ENCODE measurements around the gene SLC26A1. TPM values are rescaled to one million over a fixed set of nuclear protein-coding genes. Genes with fewer than 3 reads are reported as not detected.

The SLC26A1 gene
- total RNA-seq, 1 experiment from 2014 or later: 0.85 TPM

DNA sequence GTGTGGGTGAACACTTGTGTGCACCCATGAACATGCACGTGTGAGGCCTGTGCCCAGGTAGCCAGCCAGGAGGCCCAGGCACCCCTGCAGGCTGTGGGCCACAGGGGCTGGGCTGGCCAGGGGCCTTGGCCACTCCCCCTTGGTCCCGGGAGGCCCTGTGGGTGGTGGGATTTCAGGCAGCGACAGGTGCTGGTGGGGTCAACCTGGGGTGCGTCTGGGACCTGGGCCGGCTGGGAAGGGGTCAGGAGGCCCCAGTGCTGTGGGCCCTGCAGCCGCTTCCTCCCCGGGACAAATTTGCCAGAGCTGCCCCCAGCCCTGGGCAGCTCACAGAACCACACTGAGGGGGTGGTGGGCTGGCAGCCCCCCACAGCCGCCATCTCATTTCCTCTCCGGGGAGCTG, 26.1 kb upstream of the SLC26A1 start:
- ATAC-seq (no peak), DNase-seq (ENCODE audit: low spot score) (no peak)
- TF ChIP-seq ZNF423 (CRISPR knock-in tag; IDR thresholded peaks at IDR 0.05) (0 out of 2 replicates have a peak, but pooled peaks have one; percentile 8), ZNF425 (CRISPR knock-in tag; conservative IDR thresholded peaks at IDR 0.05) (no peak), NFYB (CRISPR knock-in tag; conservative IDR thresholded peaks at IDR 0.05; ENCODE audit: low read depth) (no peak), ZNF232 (CRISPR knock-in tag; IDR thresholded peaks at IDR 0.05) (no peak)
- CTCF ChIA-PET: interaction anchor here (1.3 kb wide), 1 partner anchor 9 kb away, joined by 3 read pairs; the partner anchor contains the start of gene FGFRL1
- Mint-ChIP-seq H3K36me3 (no peaks in the 10 kb centered on the region), H3K4me1 (no peaks in the 10 kb centered on the region), H3K4me3 (no peak overlapping the region), H3K9me3 (no peaks in the 10 kb centered on the region), H3K27ac (no peak overlapping the region), H3K27me3 (ENCODE audit: low read depth) (no peaks in the 10 kb centered on the region)
- POLR2A ChIA-PET: no interaction called here

GRCh38 chr4:1018147-1019020, 25.2 kb upstream of the SLC26A1 start:
- H3K27ac Mint-ChIP-seq: no peak overlapping the region
- H3K9me3 Mint-ChIP-seq: no peaks in the 10 kb centered on the region
- ATAC-seq: 0 out of 2 replicates have a peak, but pooled peaks have one; percentile 6
- H3K27me3 Mint-ChIP-seq (ENCODE audit: low read depth): no peaks in the 10 kb centered on the region; the same call in 1 of the 2 replicates
- H3K36me3 Mint-ChIP-seq: no peaks in the 10 kb centered on the region
- ChIA-PET CTCF (no interaction called here), POLR2A (no interaction called here)
- H3K4me3 Mint-ChIP-seq: no peak overlapping the region
- no peaks in the 10 kb centered on the region for H3K4me1 Mint-ChIP-seq
- TF ChIP-seq ZNF423 (CRISPR knock-in tag; IDR thresholded peaks at IDR 0.05) (peak; percentile 49; the same call in 1 of the 2 replicates), ERG (CRISPR knock-in tag; IDR thresholded peaks at IDR 0.05) (no peak)
- TF ChIP-seq, protein P1, sequence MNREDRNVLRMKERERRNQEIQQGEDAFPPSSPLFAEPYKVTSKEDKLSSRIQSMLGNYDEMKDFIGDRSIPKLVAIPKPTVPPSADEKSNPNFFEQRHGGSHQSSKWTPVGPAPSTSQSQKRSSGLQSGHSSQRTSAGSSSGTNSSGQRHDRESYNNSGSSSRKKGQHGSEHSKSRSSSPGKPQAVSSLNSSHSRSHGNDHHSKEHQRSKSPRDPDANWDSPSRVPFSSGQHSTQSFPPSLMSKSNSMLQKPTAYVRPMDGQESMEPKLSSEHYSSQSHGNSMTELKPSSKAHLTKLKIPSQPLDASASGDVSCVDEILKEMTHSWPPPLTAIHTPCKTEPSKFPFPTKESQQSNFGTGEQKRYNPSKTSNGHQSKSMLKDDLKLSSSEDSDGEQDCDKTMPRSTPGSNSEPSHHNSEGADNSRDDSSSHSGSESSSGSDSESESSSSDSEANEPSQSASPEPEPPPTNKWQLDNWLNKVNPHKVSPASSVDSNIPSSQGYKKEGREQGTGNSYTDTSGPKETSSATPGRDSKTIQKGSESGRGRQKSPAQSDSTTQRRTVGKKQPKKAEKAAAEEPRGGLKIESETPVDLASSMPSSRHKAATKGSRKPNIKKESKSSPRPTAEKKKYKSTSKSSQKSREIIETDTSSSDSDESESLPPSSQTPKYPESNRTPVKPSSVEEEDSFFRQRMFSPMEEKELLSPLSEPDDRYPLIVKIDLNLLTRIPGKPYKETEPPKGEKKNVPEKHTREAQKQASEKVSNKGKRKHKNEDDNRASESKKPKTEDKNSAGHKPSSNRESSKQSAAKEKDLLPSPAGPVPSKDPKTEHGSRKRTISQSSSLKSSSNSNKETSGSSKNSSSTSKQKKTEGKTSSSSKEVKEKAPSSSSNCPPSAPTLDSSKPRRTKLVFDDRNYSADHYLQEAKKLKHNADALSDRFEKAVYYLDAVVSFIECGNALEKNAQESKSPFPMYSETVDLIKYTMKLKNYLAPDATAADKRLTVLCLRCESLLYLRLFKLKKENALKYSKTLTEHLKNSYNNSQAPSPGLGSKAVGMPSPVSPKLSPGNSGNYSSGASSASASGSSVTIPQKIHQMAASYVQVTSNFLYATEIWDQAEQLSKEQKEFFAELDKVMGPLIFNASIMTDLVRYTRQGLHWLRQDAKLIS (CRISPR knock-in tag; IDR thresholded peaks at IDR 0.05; ENCODE audit: borderline replicate concordance): no peak
- DNase-seq (ENCODE audit: low spot score): no peak

DNA sequence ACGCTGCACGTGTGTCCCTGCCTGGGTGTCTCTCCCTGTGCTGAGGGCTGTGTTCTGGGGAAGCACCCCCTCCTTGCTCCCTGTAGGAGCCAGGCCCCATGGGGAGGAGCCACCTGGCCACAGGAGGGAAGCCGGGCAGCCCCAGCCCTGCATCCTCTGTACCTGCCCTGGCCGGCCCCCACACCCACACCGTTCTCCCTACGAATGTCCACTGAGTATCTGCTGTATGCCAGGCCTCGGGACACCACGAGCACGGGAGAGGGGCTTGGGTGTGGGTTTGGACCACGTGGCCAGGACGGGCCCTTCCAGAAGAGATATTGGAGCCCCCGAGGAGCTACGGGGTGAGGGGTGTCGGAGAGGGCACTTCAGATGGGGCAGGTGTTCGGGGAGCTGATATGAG, 24.5 kb upstream of the SLC26A1 start:
- H3K27ac Mint-ChIP-seq: no peak overlapping the region
- no peaks in the 10 kb centered on the region for H3K9me3 Mint-ChIP-seq
- H3K36me3 Mint-ChIP-seq: no peaks in the 10 kb centered on the region
- DNase-seq (ENCODE audit: low spot score) (no peak), ATAC-seq (no peak)
- H3K4me3 Mint-ChIP-seq: no peak overlapping the region
- CTCF ChIA-PET: no interaction called here
- H3K4me1 Mint-ChIP-seq: no peaks in the 10 kb centered on the region
- no peaks in the 10 kb centered on the region; the same call in 1 of the 2 replicates for H3K27me3 Mint-ChIP-seq (ENCODE audit: low read depth)
- POLR2A ChIA-PET: interaction anchor here (0.6 kb wide), 1 partner anchor 1535 kb away, joined by 3 read pairs; no protein-coding TSS in a partner anchor
- no peak for TF ChIP-seq ZNF671 (CRISPR knock-in tag; IDR thresholded peaks at IDR 0.05)
- no peak for TF ChIP-seq GRHL2 (CRISPR knock-in tag; IDR thresholded peaks at IDR 0.05; ENCODE audit: insufficient replicate concordance, severe bottlenecking)
- no peak for TF ChIP-seq ZNF416 (CRISPR knock-in tag; IDR thresholded peaks at IDR 0.05)
- TF ChIP-seq CTCF (IDR thresholded peaks at IDR 0.05): no peak
- TF ChIP-seq CREM (CRISPR knock-in tag; IDR thresholded peaks at IDR 0.05): no peak
- no peak for TF ChIP-seq ATF3 (CRISPR knock-in tag; conservative IDR thresholded peaks at IDR 0.05)
- TF ChIP-seq GTF2I (CRISPR knock-in tag; conservative IDR thresholded peaks at IDR 0.05): no peak
- TF ChIP-seq, protein P2, sequence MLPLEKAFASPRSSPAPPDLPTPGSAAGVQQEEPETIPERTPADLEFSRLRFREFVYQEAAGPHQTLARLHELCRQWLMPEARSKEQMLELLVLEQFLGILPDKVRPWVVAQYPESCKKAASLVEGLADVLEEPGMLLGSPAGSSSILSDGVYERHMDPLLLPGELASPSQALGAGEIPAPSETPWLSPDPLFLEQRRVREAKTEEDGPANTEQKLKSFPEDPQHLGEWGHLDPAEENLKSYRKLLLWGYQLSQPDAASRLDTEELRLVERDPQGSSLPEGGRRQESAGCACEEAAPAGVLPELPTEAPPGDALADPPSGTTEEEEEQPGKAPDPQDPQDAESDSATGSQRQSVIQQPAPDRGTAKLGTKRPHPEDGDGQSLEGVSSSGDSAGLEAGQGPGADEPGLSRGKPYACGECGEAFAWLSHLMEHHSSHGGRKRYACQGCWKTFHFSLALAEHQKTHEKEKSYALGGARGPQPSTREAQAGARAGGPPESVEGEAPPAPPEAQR (CRISPR knock-in tag; IDR thresholded peaks at IDR 0.05): no peak
- no peak for TF ChIP-seq FOXJ3 (CRISPR knock-in tag; IDR thresholded peaks at IDR 0.05; ENCODE audit: borderline replicate concordance)
- TF ChIP-seq, protein P3, sequence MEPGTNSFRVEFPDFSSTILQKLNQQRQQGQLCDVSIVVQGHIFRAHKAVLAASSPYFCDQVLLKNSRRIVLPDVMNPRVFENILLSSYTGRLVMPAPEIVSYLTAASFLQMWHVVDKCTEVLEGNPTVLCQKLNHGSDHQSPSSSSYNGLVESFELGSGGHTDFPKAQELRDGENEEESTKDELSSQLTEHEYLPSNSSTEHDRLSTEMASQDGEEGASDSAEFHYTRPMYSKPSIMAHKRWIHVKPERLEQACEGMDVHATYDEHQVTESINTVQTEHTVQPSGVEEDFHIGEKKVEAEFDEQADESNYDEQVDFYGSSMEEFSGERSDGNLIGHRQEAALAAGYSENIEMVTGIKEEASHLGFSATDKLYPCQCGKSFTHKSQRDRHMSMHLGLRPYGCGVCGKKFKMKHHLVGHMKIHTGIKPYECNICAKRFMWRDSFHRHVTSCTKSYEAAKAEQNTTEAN (CRISPR knock-in tag; IDR thresholded peaks at IDR 0.05): no peak
- TF ChIP-seq NFE2L1 (CRISPR knock-in tag; IDR thresholded peaks at IDR 0.05): no peak
- no peak for TF ChIP-seq ZNF263 (CRISPR knock-in tag; IDR thresholded peaks at IDR 0.05; ENCODE audit: low read depth)
